EL (cell line): ENCODE data around the gene PEX3.

Source experiments
- DNase-seq: peaks from one replicate; pipeline ENCODE4 v3.0.0-alpha.2; 2016

The PEX3 gene

DNA sequence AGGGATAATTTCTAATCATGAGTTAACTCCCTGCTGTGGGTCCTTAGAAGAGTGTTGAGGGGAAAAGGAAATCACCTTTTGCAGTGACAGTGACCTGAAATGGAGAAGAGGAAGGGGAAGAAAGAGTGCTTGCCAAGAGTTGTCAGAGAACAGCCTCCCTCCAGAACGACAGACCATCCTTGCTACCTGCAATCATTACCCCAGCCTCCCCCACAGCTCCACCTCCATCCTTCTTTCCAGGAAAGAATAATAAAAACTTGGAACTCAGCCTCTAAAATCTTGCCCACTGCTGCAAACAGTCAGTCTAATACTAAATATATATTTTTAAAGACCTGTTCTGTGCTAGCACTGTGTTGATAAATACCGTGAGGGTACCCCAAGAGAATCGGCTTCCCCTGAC is 89.6 kb downstream of the PEX3 start:
- no peak for DNase-seq
